ENCODE data around the gene L1CAM.

The L1CAM gene

DNA sequence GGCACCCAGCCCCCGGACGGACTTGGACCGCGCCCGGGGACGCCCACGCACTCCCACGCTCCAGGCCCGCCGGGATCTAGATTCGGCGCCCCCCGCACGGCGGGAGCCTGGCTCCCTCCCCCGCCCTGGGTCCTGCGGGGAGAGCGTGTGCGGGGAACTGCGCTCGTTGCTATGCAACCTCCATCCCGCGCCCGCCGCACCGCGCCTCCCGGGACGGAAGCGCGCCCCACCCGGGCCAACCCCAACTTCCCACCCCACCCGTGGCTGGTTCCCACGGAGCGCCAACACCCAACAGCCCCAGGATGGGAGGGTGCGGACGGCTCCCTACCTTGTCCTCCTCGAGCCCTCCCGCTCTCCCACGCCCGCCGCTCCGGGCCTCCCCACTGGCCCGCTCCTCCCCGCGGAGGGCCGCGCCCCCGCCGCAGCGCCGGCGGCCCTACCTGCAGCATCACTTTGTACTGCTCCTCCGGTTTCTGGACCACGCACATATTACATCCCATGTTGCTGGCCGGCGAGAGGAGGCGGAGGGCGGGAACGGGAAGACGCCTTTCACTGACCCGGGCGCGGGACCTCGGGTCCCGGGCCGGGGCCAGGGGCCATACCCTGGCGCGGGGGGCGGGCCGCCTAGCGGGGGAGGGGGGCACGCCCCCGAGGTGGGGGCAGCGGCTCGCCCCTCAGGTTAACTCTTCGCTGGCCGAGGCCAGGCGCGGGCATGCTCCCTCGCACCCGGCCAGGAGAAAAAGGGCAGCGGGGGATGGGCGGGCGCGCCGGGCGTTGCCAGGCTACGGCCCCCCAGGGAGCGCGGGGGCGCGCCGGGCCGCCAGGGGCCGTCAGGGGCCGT, 56.0 kb downstream of the L1CAM start, which contains the start of gene PDZD4:
TSS of gene PDZD4 (minus strand) at position 746 of the 841 bp plus-strand sequence. CDS start at position 500, 246 bp downstream.
- Histone ChIP-seq H3K9me2 (replicated peaks; ENCODE audit: insufficient read depth, low read length) (no peaks in the 10 kb centered on the region), H3K4me2 (ENCODE audit: low read depth, low read length, poor library complexity, severe bottlenecking) (no peak within 1 kb of the TSS), H3K9ac (ENCODE audit: low read length) (no peak within 1 kb of the TSS), H3K36me3 (ENCODE audit: low read length) (no peaks in the 10 kb centered on the region), H3K9me3 (ENCODE audit: insufficient read depth, low read length) (no peaks in the 10 kb centered on the region), H3F3A (ENCODE audit: insufficient read depth) (no peaks in the 10 kb centered on the region), H3K27me3 (ENCODE audit: low read length) (no peaks in the 10 kb centered on the region), H2AFZ (ENCODE audit: low read depth, low read length, severe bottlenecking) (no peak within 1 kb of the TSS), H3K79me2 (ENCODE audit: insufficient read depth, low read length) (no peaks in the 10 kb centered on the region), H3K27ac (ENCODE audit: low read depth, low read length) (no peak within 1 kb of the TSS), H4K20me1 (ENCODE audit: low read depth, low read length) (no peaks in the 10 kb centered on the region), H3K4me3 (ENCODE audit: insufficient read depth, low read length, poor library complexity, severe bottlenecking) (no peak within 1 kb of the TSS)
- TF ChIP-seq, protein P1, sequence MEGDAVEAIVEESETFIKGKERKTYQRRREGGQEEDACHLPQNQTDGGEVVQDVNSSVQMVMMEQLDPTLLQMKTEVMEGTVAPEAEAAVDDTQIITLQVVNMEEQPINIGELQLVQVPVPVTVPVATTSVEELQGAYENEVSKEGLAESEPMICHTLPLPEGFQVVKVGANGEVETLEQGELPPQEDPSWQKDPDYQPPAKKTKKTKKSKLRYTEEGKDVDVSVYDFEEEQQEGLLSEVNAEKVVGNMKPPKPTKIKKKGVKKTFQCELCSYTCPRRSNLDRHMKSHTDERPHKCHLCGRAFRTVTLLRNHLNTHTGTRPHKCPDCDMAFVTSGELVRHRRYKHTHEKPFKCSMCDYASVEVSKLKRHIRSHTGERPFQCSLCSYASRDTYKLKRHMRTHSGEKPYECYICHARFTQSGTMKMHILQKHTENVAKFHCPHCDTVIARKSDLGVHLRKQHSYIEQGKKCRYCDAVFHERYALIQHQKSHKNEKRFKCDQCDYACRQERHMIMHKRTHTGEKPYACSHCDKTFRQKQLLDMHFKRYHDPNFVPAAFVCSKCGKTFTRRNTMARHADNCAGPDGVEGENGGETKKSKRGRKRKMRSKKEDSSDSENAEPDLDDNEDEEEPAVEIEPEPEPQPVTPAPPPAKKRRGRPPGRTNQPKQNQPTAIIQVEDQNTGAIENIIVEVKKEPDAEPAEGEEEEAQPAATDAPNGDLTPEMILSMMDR (IDR thresholded peaks at IDR 0.05; ENCODE audit: insufficient read depth, low read length, poor library complexity, severe bottlenecking): no peak
- TF ChIP-seq EZH2phosphoT487 (conservative IDR thresholded peaks at IDR 0.05; ENCODE audit: low read length): no peak

- H3F3A ChIP-seq (ENCODE audit: insufficient read depth): no peaks in the 10 kb centered on the region
- H3K27ac ChIP-seq (ENCODE audit: low read depth, low read length): no peak overlapping the region
- H3K27me3 ChIP-seq (ENCODE audit: low read length): no peaks in the 10 kb centered on the region
- no peaks in the 10 kb centered on the region for H3K79me2 ChIP-seq (ENCODE audit: insufficient read depth, low read length)
- TF ChIP-seq, protein P1 (IDR thresholded peaks at IDR 0.05; ENCODE audit: insufficient read depth, low read length, poor library complexity, severe bottlenecking): no peak
- no peak for TF ChIP-seq EZH2phosphoT487 (conservative IDR thresholded peaks at IDR 0.05; ENCODE audit: low read length)
- no peaks in the 10 kb centered on the region for H3K36me3 ChIP-seq (ENCODE audit: low read length)
- no peaks in the 10 kb centered on the region for H3K9me3 ChIP-seq (ENCODE audit: insufficient read depth, low read length)
- no peak overlapping the region for H3K4me3 ChIP-seq (ENCODE audit: insufficient read depth, low read length, poor library complexity, severe bottlenecking)
- H3K4me2 ChIP-seq (ENCODE audit: low read depth, low read length, poor library complexity, severe bottlenecking): no peak overlapping the region
- no peak overlapping the region for H3K9ac ChIP-seq (ENCODE audit: low read length)
- H3K9me2 ChIP-seq (replicated peaks; ENCODE audit: insufficient read depth, low read length): no peaks in the 10 kb centered on the region
- H4K20me1 ChIP-seq (ENCODE audit: low read depth, low read length): no peaks in the 10 kb centered on the region
- H2AFZ ChIP-seq (ENCODE audit: low read depth, low read length, severe bottlenecking): no peak overlapping the region
Measured at GRCh38 chrX:153829549-153829798, 56.5 kb downstream of the L1CAM start.

DNA sequence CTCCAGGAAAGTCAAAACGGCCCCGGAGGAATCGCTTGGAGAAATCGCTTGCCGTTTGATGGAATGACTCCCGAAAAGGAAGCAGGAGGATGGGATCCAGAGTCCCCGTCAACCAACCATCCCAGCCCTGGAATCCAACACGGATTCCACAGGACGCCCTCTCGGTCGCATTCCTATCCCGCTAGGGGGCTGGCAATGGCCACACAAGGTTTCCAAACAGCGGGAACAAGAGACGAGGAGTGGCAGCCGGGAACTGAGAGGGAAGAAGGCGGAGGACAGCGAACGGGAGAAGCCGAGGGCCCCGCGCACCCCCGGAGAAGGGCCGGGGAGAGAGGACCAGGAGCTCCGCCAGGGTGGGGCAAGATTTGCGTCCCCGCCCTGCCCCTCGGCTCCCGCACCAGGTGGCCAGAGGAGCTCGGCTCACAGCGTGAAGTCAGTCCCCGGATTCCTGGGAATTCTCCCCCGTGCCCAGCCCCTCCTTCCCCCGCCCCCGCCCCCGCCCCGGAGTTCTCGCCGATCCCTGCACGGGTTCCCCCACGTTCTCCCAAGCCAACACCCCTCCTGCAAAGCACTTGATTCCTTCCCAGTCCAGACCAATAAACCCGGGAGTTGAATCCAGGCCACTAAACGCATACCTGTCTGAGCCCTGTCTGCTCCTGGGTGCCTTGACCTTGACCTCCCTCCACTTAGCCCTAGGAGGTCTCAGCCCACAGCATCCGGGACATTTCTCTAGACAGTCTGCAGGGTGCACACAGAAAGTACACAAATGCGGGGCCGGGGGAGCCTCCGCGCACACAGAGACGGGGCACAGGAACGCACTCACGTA, 57.0 kb downstream of the L1CAM start:
- Histone ChIP-seq H3K79me2 (ENCODE audit: insufficient read depth, low read length) (no peaks in the 10 kb centered on the region), H3K4me2 (ENCODE audit: low read depth, low read length, poor library complexity, severe bottlenecking) (no peak overlapping the region), H4K20me1 (ENCODE audit: low read depth, low read length) (no peaks in the 10 kb centered on the region), H3K9me3 (ENCODE audit: insufficient read depth, low read length) (no peaks in the 10 kb centered on the region), H3K36me3 (ENCODE audit: low read length) (no peaks in the 10 kb centered on the region), H3F3A (ENCODE audit: insufficient read depth) (no peaks in the 10 kb centered on the region), H3K27me3 (ENCODE audit: low read length) (no peaks in the 10 kb centered on the region), H3K27ac (ENCODE audit: low read depth, low read length) (no peak overlapping the region), H2AFZ (ENCODE audit: low read depth, low read length, severe bottlenecking) (no peak overlapping the region), H3K9me2 (replicated peaks; ENCODE audit: insufficient read depth, low read length) (no peaks in the 10 kb centered on the region), H3K9ac (ENCODE audit: low read length) (no peak overlapping the region), H3K4me3 (ENCODE audit: insufficient read depth, low read length, poor library complexity, severe bottlenecking) (no peak overlapping the region)
- TF ChIP-seq EZH2phosphoT487 (conservative IDR thresholded peaks at IDR 0.05; ENCODE audit: low read length): no peak
- TF ChIP-seq, protein P1 (IDR thresholded peaks at IDR 0.05; ENCODE audit: insufficient read depth, low read length, poor library complexity, severe bottlenecking): no peak
